HepG2 (cell line): ENCODE results near the gene ELOVL2. TPM values are rescaled to one million over a fixed set of nuclear protein-coding genes. Genes with fewer than 3 reads are reported as not detected.

ENCODE experiments used
- BRCA1 ChIP-seq: sonication (generic); formaldehyde crosslinking; IDR thresholded peaks from 2 replicates; pipeline ENCODE4 v1.4.0; 2020; ENCODE audit warnings: missing genetic modification reagents
- FOXA3 ChIP-seq: IDR thresholded peaks from 2 replicates; pipeline ENCODE4 v1.6.1; 2016; ENCODE audit warnings: missing genetic modification reagents, missing compliant biosample characterization
- FOXC1 ChIP-seq: sonication (generic); formaldehyde crosslinking; IDR thresholded peaks from 2 replicates; pipeline ENCODE4 v1.8.0; 2022; ENCODE audit warnings: mild to moderate bottlenecking, missing genetic modification reagents, borderline replicate concordance
- FOXJ3 ChIP-seq: sonication (generic); formaldehyde crosslinking; IDR thresholded peaks from 2 replicates; pipeline ENCODE4 v1.4.0; 2020; ENCODE audit warnings: missing genetic modification reagents, mild to moderate bottlenecking, borderline replicate concordance
- GABPB1 ChIP-seq: IDR thresholded peaks from 2 replicates; pipeline ENCODE4 v1.6.1; 2016; ENCODE audit warnings: mild to moderate bottlenecking, missing genetic modification reagents, moderate library complexity, missing compliant biosample characterization
- HMG20A ChIP-seq: IDR thresholded peaks from 2 replicates; pipeline ENCODE4 v1.6.1; 2016; ENCODE audit warnings: borderline replicate concordance
- MBNL3 ChIP-seq: fragments of 250-450 bp; sonication (Bioruptor Pico); conservative IDR thresholded peaks from 2 replicates; pipeline ENCODE4 v1.8.0; 2022; ENCODE audit warnings: mild to moderate bottlenecking, inconsistent platforms
- MED1 ChIP-seq: sonication (generic); formaldehyde crosslinking; IDR thresholded peaks from 2 replicates; pipeline ENCODE4 v1.4.0; 2020; ENCODE audit warnings: missing genetic modification reagents
- NFATC3 ChIP-seq: sonication (generic); formaldehyde crosslinking; IDR thresholded peaks from 2 replicates; pipeline ENCODE4 v1.5.1; 2020; ENCODE audit warnings: mild to moderate bottlenecking, missing genetic modification reagents
- NFKBIZ ChIP-seq: IDR thresholded peaks from 2 replicates; pipeline ENCODE4 v1.6.1; 2018; ENCODE audit warnings: missing genetic modification reagents, missing compliant biosample characterization
- NR2F1 ChIP-seq, 2 experiments: fragments of 450-650 bp in 1 of 2; formaldehyde crosslinking in 1 of 2; IDR thresholded peaks; 2 replicates each; pipeline versions ENCODE4 v1.5.0 to v1.6.1; 2016 to 2020; ENCODE audit warnings: mild to moderate bottlenecking in 1 of 2, missing compliant biosample characterization in 1 of 2, missing genetic modification reagents in 1 of 2, moderate library complexity in 1 of 2
- TEAD3 ChIP-seq: optimal IDR thresholded peaks from 2 replicates; pipeline ENCODE3; 2016; ENCODE audit warnings: borderline replicate concordance
- THAP11 ChIP-seq: IDR thresholded peaks from 2 replicates; pipeline ENCODE4 v1.6.1; 2016; ENCODE audit warnings: missing biosample characterization, missing genetic modification reagents
- ZNF124 ChIP-seq: sonication (generic); formaldehyde crosslinking; IDR thresholded peaks from 2 replicates; pipeline ENCODE4 v1.4.0; 2020; ENCODE audit warnings: missing genetic modification reagents
- ZNF333 ChIP-seq: sonication (generic); formaldehyde crosslinking; IDR thresholded peaks from 2 replicates; pipeline ENCODE4 v1.4.0; 2020; ENCODE audit warnings: mild to moderate bottlenecking, missing genetic modification reagents, borderline replicate concordance
- ZNF34 ChIP-seq: sonication (generic); formaldehyde crosslinking; IDR thresholded peaks from 2 replicates; pipeline ENCODE4 v1.4.0; 2020; ENCODE audit warnings: mild to moderate bottlenecking, missing genetic modification reagents, borderline replicate concordance
- ZNF549 ChIP-seq: sonication (generic); formaldehyde crosslinking; IDR thresholded peaks from 2 replicates; pipeline ENCODE4 v1.5.0; 2020; ENCODE audit warnings: missing genetic modification reagents
- polyA plus RNA-seq, 8 experiments: library from polyadenylated mRNA; depleted of rRNA in 3 of 8; stranded (reverse) in 7 of 8; unstranded in 1 of 8; fragments of >200 nt; fragmentation: Illumina TruSeq in 4 of 8; extraction: Trizol in 4 of 8; gene quantifications; 2 replicates each; pipeline versions ENCODE4 v1.2.1 to v1.2.3, GENCODE V29; 2011 to 2016; ENCODE audit warnings: low read depth in 4 of 8, missing spikeins in 1 of 8, mixed read lengths in 1 of 8; ENCODE audit not compliant: insufficient read depth in 1 of 8
- total RNA-seq, 5 experiments: library from RNA; depleted of rRNA; stranded (reverse); fragments of >200 nt; fragmentation: Illumina TruSeq; extraction: Trizol; gene quantifications; 2 replicates each; pipeline ENCODE4 v1.2.3, GENCODE V29; 2016; ENCODE audit warnings: low read depth in 1 of 5
- TF ChIP-seq, protein P1 (sequence below), 2 experiments: sonication (generic) in 1 of 2; formaldehyde crosslinking in 1 of 2; IDR thresholded peaks; 2 replicates each; pipeline versions ENCODE4 v1.6.1 to v1.9.0; 2014 to 2022; ENCODE audit warnings: antibody characterized with exemption in 1 of 2, borderline replicate concordance in 1 of 2, inconsistent platforms in 1 of 2, low read depth in 1 of 2, missing genetic modification reagents in 1 of 2
- TF ChIP-seq, protein P2 (sequence below): fragments of 450-650 bp; IDR thresholded peaks from 2 replicates; pipeline ENCODE4 v1.6.1; 2016
- TF ChIP-seq, protein P3 (sequence below): sonication (generic); formaldehyde crosslinking; IDR thresholded peaks from 2 replicates; pipeline ENCODE4 v1.4.0; 2020; ENCODE audit warnings: mild to moderate bottlenecking, low read depth, missing genetic modification reagents
- TF ChIP-seq, protein P4 (sequence below): sonication (generic); formaldehyde crosslinking; IDR thresholded peaks from 2 replicates; pipeline ENCODE4 v1.4.0; 2020; ENCODE audit warnings: missing genetic modification reagents

The ELOVL2 gene
- total and polyA plus RNA-seq, 2 of the 13 experiments (the other 11 are each of a cell fraction or from before 2014, with no cell fraction given), result 43.6 to 65.4 TPM

DNA sequence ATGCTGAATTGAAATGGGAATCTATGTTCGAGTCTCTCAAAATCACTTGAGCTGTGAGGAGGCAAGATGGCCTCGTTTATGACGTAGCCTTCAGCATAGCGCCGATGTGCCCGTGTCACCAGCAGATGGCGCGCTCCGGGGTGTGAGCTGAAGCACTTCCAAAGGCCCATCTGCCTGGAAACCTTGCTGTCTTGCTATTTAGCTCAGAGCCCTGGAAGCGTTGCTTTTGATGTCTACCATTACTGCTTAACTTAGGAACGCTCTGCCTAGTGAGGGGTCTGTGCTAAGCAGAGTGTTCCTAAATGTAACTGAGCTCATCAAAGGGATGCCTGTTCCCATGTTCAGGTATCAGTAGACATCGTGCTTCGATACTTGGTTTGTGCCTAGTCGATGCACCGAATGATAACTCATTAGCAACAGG lies 89.5 kb downstream of the ELOVL2 start (continued):
- TF ChIP-seq, protein P1, sequence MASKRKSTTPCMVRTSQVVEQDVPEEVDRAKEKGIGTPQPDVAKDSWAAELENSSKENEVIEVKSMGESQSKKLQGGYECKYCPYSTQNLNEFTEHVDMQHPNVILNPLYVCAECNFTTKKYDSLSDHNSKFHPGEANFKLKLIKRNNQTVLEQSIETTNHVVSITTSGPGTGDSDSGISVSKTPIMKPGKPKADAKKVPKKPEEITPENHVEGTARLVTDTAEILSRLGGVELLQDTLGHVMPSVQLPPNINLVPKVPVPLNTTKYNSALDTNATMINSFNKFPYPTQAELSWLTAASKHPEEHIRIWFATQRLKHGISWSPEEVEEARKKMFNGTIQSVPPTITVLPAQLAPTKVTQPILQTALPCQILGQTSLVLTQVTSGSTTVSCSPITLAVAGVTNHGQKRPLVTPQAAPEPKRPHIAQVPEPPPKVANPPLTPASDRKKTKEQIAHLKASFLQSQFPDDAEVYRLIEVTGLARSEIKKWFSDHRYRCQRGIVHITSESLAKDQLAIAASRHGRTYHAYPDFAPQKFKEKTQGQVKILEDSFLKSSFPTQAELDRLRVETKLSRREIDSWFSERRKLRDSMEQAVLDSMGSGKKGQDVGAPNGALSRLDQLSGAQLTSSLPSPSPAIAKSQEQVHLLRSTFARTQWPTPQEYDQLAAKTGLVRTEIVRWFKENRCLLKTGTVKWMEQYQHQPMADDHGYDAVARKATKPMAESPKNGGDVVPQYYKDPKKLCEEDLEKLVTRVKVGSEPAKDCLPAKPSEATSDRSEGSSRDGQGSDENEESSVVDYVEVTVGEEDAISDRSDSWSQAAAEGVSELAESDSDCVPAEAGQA (IDR thresholded peaks at IDR 0.05; ENCODE audit: low read depth), result peak; percentile 81
- TF ChIP-seq, protein P1 (CRISPR knock-in tag; IDR thresholded peaks at IDR 0.05; ENCODE audit: borderline replicate concordance), result no peak
- TF ChIP-seq NFATC3 (CRISPR knock-in tag) (0 out of 2 replicates have a peak, but pooled peaks have one; percentile 46), TEAD3 (CRISPR knock-in tag) (peak; percentile 87), ZNF34 (CRISPR knock-in tag) (peak; percentile 61; the same call in 1 of the 2 replicates), THAP11 (CRISPR knock-in tag) (peak; percentile 74), ZNF333 (CRISPR knock-in tag) (no peak), FOXJ3 (CRISPR knock-in tag) (no peak), BRCA1 (no peak), ZNF549 (CRISPR knock-in tag) (no peak), GABPB1 (CRISPR knock-in tag) (peak; percentile 27; the same call in 1 of the 2 replicates), NR2F1 (CRISPR knock-in tag; IDR thresholded peaks at IDR 0.05) (no peak), FOXA3 (CRISPR knock-in tag) (peak; percentile 56; the same call in 1 of the 2 replicates), FOXC1 (peak; percentile 88), MED1 (CRISPR knock-in tag) (peak; percentile 53; the same call in 1 of the 2 replicates), HMG20A (peak; percentile 43; the same call in 1 of the 2 replicates), NFKBIZ (0 out of 2 replicates have a peak, but pooled peaks have one; percentile 30), ZNF124 (CRISPR knock-in tag) (peak; percentile 86), MBNL3 (CRISPR knock-in tag) (no peak)
- TF ChIP-seq, protein P2, sequence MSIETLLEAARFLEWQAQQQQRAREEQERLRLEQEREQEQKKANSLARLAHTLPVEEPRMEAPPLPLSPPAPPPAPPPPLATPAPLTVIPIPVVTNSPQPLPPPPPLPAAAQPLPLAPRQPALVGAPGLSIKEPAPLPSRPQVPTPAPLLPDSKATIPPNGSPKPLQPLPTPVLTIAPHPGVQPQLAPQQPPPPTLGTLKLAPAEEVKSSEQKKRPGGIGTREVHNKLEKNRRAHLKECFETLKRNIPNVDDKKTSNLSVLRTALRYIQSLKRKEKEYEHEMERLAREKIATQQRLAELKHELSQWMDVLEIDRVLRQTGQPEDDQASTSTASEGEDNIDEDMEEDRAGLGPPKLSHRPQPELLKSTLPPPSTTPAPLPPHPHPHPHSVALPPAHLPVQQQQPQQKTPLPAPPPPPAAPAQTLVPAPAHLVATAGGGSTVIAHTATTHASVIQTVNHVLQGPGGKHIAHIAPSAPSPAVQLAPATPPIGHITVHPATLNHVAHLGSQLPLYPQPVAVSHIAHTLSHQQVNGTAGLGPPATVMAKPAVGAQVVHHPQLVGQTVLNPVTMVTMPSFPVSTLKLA, result no peak
- TF ChIP-seq, protein P3, sequence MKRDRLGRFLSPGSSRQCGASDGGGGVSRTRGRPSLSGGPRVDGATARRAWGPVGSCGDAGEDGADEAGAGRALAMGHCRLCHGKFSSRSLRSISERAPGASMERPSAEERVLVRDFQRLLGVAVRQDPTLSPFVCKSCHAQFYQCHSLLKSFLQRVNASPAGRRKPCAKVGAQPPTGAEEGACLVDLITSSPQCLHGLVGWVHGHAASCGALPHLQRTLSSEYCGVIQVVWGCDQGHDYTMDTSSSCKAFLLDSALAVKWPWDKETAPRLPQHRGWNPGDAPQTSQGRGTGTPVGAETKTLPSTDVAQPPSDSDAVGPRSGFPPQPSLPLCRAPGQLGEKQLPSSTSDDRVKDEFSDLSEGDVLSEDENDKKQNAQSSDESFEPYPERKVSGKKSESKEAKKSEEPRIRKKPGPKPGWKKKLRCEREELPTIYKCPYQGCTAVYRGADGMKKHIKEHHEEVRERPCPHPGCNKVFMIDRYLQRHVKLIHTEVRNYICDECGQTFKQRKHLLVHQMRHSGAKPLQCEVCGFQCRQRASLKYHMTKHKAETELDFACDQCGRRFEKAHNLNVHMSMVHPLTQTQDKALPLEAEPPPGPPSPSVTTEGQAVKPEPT, result no peak
- TF ChIP-seq, protein P4, sequence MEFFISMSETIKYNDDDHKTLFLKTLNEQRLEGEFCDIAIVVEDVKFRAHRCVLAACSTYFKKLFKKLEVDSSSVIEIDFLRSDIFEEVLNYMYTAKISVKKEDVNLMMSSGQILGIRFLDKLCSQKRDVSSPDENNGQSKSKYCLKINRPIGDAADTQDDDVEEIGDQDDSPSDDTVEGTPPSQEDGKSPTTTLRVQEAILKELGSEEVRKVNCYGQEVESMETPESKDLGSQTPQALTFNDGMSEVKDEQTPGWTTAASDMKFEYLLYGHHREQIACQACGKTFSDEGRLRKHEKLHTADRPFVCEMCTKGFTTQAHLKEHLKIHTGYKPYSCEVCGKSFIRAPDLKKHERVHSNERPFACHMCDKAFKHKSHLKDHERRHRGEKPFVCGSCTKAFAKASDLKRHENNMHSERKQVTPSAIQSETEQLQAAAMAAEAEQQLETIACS (CRISPR knock-in tag), result no peak
